HepG2 (cell line): Measurements from ENCODE around the gene SNAP47. TPM values are rescaled to one million over a fixed set of nuclear protein-coding genes. Genes with fewer than 3 reads are reported as not detected.

ENCODE experiments used
- ATAC-seq: fragments of 200-7000 bp; cut with Tn5 transposase; 3 replicates; pipeline ENCODE4 v1.9.1; 2020; ENCODE audit warnings: mild to moderate bottlenecking, moderate library complexity
- BruUV-seq: library from RNA; stranded (reverse); fragments of 400-500 nt; replicated peaks from 2 replicates; lab custom pipeline; 2021; lab: Mats Ljungman, UMichigan
- CTCF ChIA-PET: fragments of 300-600 bp; formaldehyde crosslinking; extraction: SDS; loops from one replicate; lab custom pipeline; 2021; ENCODE audit warnings: low total read pairs, inconsistent platforms, low intra/inter-chr PET ratio; lab: Yijun Ruan, JAX
- POLR2A ChIA-PET: fragments of 350-600 bp; sonication (Branson Sonifier 250); formaldehyde crosslinking; loops from one replicate; lab custom pipeline; 2020; ENCODE audit warnings: antibody characterized with exemption, inconsistent platforms; lab: Yijun Ruan, JAX
- DNase-seq: peaks from one replicate; pipeline ENCODE4 v3.0.0-alpha.2; 2015; ENCODE audit warnings: low spot score
- FAIRE-seq: peaks from 3 replicates; lab custom pipeline; 2011; peaks lifted over from hg19 to GRCh38; lab: Jason Lieb, UNC
- H2AFZ ChIP-seq: one replicate; pipeline ENCODE4 v1.6.1; 2011; ENCODE audit warnings: low read length, inconsistent platforms
- H3K27ac ChIP-seq: fragments of 300-600 bp; 3 replicates; pipeline ENCODE4 v1.8.0; 2011; ENCODE audit warnings: mixed run types, mild to moderate bottlenecking, mixed read lengths, low read length, inconsistent platforms; ENCODE audit not compliant: insufficient read depth; ENCODE audit errors: extremely low read length
- H3K27me3 ChIP-seq, 2 experiments: fragments of 200-600 bp in 1 of 2; 2 replicates in 1 of 2; 3 replicates in 1 of 2; pipeline versions ENCODE4 v1.6.0 to v1.8.0; 2011; ENCODE audit warnings: low read length in 2 of 2, mild to moderate bottlenecking in 2 of 2, moderate library complexity in 2 of 2, inconsistent platforms in 1 of 2; ENCODE audit not compliant: insufficient read depth in 2 of 2, control insufficient read depth in 1 of 2
- H3K36me3 ChIP-seq, 2 experiments: fragments of 200-600 bp in 1 of 2; replicated peaks in 1 of 2; 2 replicates in 1 of 2; 3 replicates in 1 of 2; pipeline versions ENCODE4 v1.5.1 to v1.8.0; 2011; ENCODE audit warnings: low read length in 2 of 2, inconsistent platforms in 1 of 2; ENCODE audit not compliant: insufficient read depth in 2 of 2, control insufficient read depth in 1 of 2
- H3K4me1 ChIP-seq: 2 replicates; pipeline ENCODE4 v1.5.1; 2012; ENCODE audit warnings: low read length, inconsistent platforms; ENCODE audit not compliant: insufficient read depth
- H3K4me2 ChIP-seq: 2 replicates; pipeline ENCODE4 v1.6.0; 2011; ENCODE audit warnings: low read depth, low read length, inconsistent platforms
- H3K4me3 ChIP-seq, 3 experiments: fragments of 200-600 bp in 1 of 3; sonication (generic), shearing (Covaris generic) in 1 of 3; replicated peaks in 1 of 3; 2 replicates each; pipeline ENCODE4 v1.5.1; 2011 to 2016; ENCODE audit warnings: low read length in 3 of 3, inconsistent platforms in 2 of 3, low read depth in 2 of 3, mild to moderate bottlenecking in 2 of 3, control low read depth in 1 of 3, mixed read lengths in 1 of 3; ENCODE audit not compliant: insufficient read depth in 1 of 3
- H3K79me2 ChIP-seq: one replicate; pipeline ENCODE4 v1.6.1; 2011; ENCODE audit warnings: low read length, inconsistent platforms; ENCODE audit not compliant: insufficient read depth
- H3K9ac ChIP-seq: 2 replicates; pipeline ENCODE4 v1.6.0; 2011; ENCODE audit warnings: mild to moderate bottlenecking, low read depth, low read length, inconsistent platforms; ENCODE audit not compliant: insufficient read depth
- H3K9me3 ChIP-seq: 2 replicates; pipeline ENCODE4 v1.5.1; 2012; ENCODE audit warnings: mild to moderate bottlenecking, low read length
- H4K20me1 ChIP-seq: 2 replicates; pipeline ENCODE4 v1.6.0; 2011; ENCODE audit warnings: inconsistent platforms, mild to moderate bottlenecking, low read length, moderate library complexity; ENCODE audit not compliant: insufficient read depth
- ARNT2 ChIP-seq: sonication (generic); formaldehyde crosslinking; IDR thresholded peaks from 2 replicates; pipeline ENCODE4 v1.8.0; 2022; ENCODE audit warnings: mild to moderate bottlenecking, low read depth, missing genetic modification reagents, moderate library complexity
- HMGA1 ChIP-seq: sonication (generic); formaldehyde crosslinking; conservative IDR thresholded peaks from 2 replicates; pipeline ENCODE4 v1.4.0; 2020; ENCODE audit warnings: missing genetic modification reagents
- MAF1 ChIP-seq: sonication (generic); formaldehyde crosslinking; IDR thresholded peaks from 2 replicates; pipeline ENCODE4 v1.5.0; 2020; ENCODE audit warnings: missing genetic modification reagents, borderline replicate concordance
- NAIF1 ChIP-seq: sonication (generic); formaldehyde crosslinking; IDR thresholded peaks from 2 replicates; pipeline ENCODE4 v1.5.0; 2020; ENCODE audit warnings: mild to moderate bottlenecking, missing genetic modification reagents, borderline replicate concordance
- NFE2L1 ChIP-seq: sonication (generic); formaldehyde crosslinking; IDR thresholded peaks from 2 replicates; pipeline ENCODE4 v1.4.0; 2020; ENCODE audit warnings: missing genetic modification reagents, mild to moderate bottlenecking, borderline replicate concordance
- ZFP36 ChIP-seq: fragments of 150-350 bp; IDR thresholded peaks from 2 replicates; pipeline ENCODE4 v1.6.1; 2018; ENCODE audit warnings: borderline replicate concordance, low read length, low read depth; ENCODE audit not compliant: partially characterized antibody
- ZNF17 ChIP-seq: sonication (generic); formaldehyde crosslinking; IDR thresholded peaks from 2 replicates; pipeline ENCODE4 v1.5.0; 2020; ENCODE audit warnings: mild to moderate bottlenecking, missing genetic modification reagents
- ZNF337 ChIP-seq: sonication (generic); formaldehyde crosslinking; IDR thresholded peaks from 2 replicates; pipeline ENCODE4 v1.5.1; 2020; ENCODE audit warnings: missing genetic modification reagents, low read depth, mild to moderate bottlenecking, borderline replicate concordance
- ZNF34 ChIP-seq: sonication (generic); formaldehyde crosslinking; IDR thresholded peaks from 2 replicates; pipeline ENCODE4 v1.4.0; 2020; ENCODE audit warnings: mild to moderate bottlenecking, missing genetic modification reagents, borderline replicate concordance
- WGBS: methylation state at CpG from one replicate; pipeline ENCODE4 v1.1.6; 2017; ENCODE audit warnings: low lambda C conversion rate; 5-methylcytosine and 5-hydroxymethylcytosine counted together
- in situ Hi-C: cut with HindIII; loops from 2 replicates; pipeline ENCODE4 v1.10.0; 2017; ENCODE audit warnings: low pct_unique_long_range_greater_than_20kb; ENCODE audit not compliant: extremely low pct_ligation_motif_present
- intact Hi-C: fragments of 100-400 bp; cut with micrococcal nuclease; formaldehyde crosslinking; loops from one replicate; pipeline ENCODE4 v1.10.0; 2022; ENCODE audit not compliant: unreplicated experiment
- polyA plus RNA-seq, 8 experiments: library from polyadenylated mRNA; depleted of rRNA in 3 of 8; stranded (reverse) in 7 of 8; unstranded in 1 of 8; fragments of >200 nt; fragmentation: Illumina TruSeq in 4 of 8; extraction: Trizol in 4 of 8; gene quantifications; 2 replicates each; pipeline versions ENCODE4 v1.2.1 to v1.2.3, GENCODE V29; 2011 to 2016; ENCODE audit warnings: low read depth in 4 of 8, missing spikeins in 1 of 8, mixed read lengths in 1 of 8; ENCODE audit not compliant: insufficient read depth in 1 of 8
- total RNA-seq, 5 experiments: library from RNA; depleted of rRNA; stranded (reverse); fragments of >200 nt; fragmentation: Illumina TruSeq; extraction: Trizol; gene quantifications; 2 replicates each; pipeline ENCODE4 v1.2.3, GENCODE V29; 2016; ENCODE audit warnings: low read depth in 1 of 5
- TF ChIP-seq, protein P1 (sequence below): sonication (generic); formaldehyde crosslinking; IDR thresholded peaks from 2 replicates; pipeline ENCODE4 v1.4.0; 2020; ENCODE audit warnings: missing genetic modification reagents
- TF ChIP-seq, protein P2 (sequence below): IDR thresholded peaks from 2 replicates; pipeline ENCODE4 v1.6.1; 2018; ENCODE audit warnings: missing genetic modification reagents

The SNAP47 gene
- total and polyA plus RNA-seq, 2 of the 13 experiments (the other 11 are each of a cell fraction or from before 2014, with no cell fraction given): 13.6 to 25.1 TPM

DNA sequence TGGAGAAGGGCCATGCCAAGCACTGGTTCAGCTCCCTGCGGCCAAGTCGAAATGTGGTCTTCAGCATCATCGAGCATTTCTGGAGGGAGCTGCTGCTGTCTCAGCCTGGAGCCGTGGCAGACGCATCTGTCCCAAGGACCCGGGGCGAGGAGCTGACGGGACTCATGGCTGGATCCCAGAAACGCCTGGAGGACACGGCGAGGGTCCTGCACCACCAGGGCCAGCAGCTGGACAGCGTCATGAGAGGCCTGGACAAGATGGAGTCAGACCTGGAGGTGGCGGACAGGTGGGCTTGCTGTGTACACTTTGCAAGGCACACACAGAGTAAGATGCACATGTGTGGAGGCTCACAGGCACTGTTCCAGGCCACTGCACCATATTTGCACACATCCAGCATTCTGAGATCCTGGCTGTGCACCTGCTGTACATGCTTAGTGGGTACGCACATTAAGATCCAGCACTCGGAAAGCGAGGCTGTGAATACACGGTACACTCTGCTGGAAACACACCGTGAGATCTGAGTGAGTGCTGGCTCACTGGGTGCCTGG, 12.8 kb downstream of the SNAP47 start:
- BruUV-seq: no TSS peak
- CTCF ChIA-PET: no interaction called here
- DNase-seq (no peak), FAIRE-seq (no peak), ATAC-seq (no peak)
- H3K4me2 ChIP-seq: no peak overlapping the region
- peaks cover 17 to 31% of the 10 kb centered on the region in 2 experiments; a peak in 4 of 5 replicates for H3K36me3 ChIP-seq
- no peaks in the 10 kb centered on the region for H3K4me1 ChIP-seq
- H2AFZ ChIP-seq: no peak overlapping the region
- intact Hi-C loops: no loop called here
- H3K4me3 ChIP-seq: no peak overlapping the region
- no peaks in the 10 kb centered on the region for H3K9me3 ChIP-seq
- in situ Hi-C loops: loop anchor here (10.0 kb wide), 1 partner anchor 263 kb away; no protein-coding TSS in a partner anchor
- H3K27me3 ChIP-seq: no peaks in the 10 kb centered on the region
- WGBS: 96% methylated on average over 13 of the region's 18 CpGs
- H3K9ac ChIP-seq: no peak overlapping the region
- H3K79me2 ChIP-seq: peaks cover 4% of the 10 kb centered on the region
- TF ChIP-seq ZNF34 (CRISPR knock-in tag) (no peak), NFE2L1 (CRISPR knock-in tag) (no peak), ZNF337 (no peak)
- POLR2A ChIA-PET: no interaction called here
- H4K20me1 ChIP-seq: no peaks in the 10 kb centered on the region
- no peak overlapping the region for H3K27ac ChIP-seq

DNA sequence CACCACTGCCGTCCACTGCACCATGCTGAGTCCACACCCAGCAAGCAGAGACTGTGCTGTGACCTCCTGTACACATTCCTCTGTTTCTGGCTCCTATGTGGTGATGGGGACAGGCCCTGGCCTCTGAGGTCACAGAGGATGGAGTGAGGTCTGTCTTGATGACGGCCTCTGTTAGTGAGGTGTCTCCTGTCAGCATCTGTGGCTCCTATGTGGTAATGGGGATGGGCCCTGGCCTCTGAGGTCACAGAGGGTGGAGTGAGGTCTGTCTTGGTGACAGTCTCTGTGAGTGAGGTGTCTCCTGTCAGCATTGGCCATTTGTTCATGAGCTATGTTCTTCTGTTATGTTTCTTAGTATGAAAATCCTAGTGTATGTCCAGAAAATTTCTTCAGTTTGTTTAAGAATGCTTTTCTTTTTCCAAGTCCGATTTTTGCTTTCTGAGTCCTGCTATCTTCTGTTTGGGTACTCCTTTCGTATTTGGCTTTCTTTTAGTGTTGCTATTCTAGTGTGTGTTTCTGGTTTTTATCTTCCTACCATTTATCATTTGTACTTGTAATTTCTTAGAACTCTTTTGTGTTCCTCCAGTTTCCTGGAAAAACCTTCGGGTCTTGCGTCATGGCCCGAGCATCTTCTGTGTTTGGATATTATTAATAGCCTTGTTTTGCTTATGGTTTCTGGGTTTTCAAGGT, 13.4 kb downstream of the SNAP47 start:
- Histone ChIP-seq H3K79me2 (peaks cover 2% of the 10 kb centered on the region), H3K4me3 (no peak overlapping the region), H3K27ac (no peak overlapping the region), H3K9ac (no peak overlapping the region), H3K36me3 (peaks cover 19 to 35% of the 10 kb centered on the region in 2 experiments; a peak in 4 of 5 replicates), H4K20me1 (no peaks in the 10 kb centered on the region), H2AFZ (no peak overlapping the region), H3K4me1 (no peaks in the 10 kb centered on the region), H3K27me3 (no peaks in the 10 kb centered on the region), H3K4me2 (no peak overlapping the region), H3K9me3 (no peaks in the 10 kb centered on the region)
- no peak for FAIRE-seq
- 94% methylated on average over 6 of the region's 7 CpGs for WGBS
- no TSS peak for BruUV-seq
- CTCF ChIA-PET: no interaction called here
- in situ Hi-C loops (loop anchor here (10.0 kb wide), 1 partner anchor 264 kb away; no protein-coding TSS in a partner anchor), intact Hi-C loops (no loop called here)
- POLR2A ChIA-PET: no interaction called here
- no peak for ATAC-seq
- DNase-seq: no peak
- TF ChIP-seq MAF1 (CRISPR knock-in tag) (no peak), ZNF17 (CRISPR knock-in tag) (no peak), HMGA1 (CRISPR knock-in tag) (no peak), ARNT2 (CRISPR knock-in tag) (no peak), NAIF1 (CRISPR knock-in tag) (no peak), ZFP36 (no peak)
- TF ChIP-seq, protein P1, sequence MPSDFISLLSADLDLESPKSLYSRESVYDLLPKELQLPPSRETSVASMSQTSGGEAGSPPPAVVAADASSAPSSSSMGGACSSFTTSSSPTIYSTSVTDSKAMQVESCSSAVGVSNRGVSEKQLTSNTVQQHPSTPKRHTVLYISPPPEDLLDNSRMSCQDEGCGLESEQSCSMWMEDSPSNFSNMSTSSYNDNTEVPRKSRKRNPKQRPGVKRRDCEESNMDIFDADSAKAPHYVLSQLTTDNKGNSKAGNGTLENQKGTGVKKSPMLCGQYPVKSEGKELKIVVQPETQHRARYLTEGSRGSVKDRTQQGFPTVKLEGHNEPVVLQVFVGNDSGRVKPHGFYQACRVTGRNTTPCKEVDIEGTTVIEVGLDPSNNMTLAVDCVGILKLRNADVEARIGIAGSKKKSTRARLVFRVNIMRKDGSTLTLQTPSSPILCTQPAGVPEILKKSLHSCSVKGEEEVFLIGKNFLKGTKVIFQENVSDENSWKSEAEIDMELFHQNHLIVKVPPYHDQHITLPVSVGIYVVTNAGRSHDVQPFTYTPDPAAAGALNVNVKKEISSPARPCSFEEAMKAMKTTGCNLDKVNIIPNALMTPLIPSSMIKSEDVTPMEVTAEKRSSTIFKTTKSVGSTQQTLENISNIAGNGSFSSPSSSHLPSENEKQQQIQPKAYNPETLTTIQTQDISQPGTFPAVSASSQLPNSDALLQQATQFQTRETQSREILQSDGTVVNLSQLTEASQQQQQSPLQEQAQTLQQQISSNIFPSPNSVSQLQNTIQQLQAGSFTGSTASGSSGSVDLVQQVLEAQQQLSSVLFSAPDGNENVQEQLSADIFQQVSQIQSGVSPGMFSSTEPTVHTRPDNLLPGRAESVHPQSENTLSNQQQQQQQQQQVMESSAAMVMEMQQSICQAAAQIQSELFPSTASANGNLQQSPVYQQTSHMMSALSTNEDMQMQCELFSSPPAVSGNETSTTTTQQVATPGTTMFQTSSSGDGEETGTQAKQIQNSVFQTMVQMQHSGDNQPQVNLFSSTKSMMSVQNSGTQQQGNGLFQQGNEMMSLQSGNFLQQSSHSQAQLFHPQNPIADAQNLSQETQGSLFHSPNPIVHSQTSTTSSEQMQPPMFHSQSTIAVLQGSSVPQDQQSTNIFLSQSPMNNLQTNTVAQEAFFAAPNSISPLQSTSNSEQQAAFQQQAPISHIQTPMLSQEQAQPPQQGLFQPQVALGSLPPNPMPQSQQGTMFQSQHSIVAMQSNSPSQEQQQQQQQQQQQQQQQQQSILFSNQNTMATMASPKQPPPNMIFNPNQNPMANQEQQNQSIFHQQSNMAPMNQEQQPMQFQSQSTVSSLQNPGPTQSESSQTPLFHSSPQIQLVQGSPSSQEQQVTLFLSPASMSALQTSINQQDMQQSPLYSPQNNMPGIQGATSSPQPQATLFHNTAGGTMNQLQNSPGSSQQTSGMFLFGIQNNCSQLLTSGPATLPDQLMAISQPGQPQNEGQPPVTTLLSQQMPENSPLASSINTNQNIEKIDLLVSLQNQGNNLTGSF: no peak
- TF ChIP-seq, protein P2, sequence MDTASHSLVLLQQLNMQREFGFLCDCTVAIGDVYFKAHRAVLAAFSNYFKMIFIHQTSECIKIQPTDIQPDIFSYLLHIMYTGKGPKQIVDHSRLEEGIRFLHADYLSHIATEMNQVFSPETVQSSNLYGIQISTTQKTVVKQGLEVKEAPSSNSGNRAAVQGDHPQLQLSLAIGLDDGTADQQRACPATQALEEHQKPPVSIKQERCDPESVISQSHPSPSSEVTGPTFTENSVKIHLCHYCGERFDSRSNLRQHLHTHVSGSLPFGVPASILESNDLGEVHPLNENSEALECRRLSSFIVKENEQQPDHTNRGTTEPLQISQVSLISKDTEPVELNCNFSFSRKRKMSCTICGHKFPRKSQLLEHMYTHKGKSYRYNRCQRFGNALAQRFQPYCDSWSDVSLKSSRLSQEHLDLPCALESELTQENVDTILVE: no peak
